Omental fat pad (tissue), 4 donors: Measurements from ENCODE around the gene CUX1. TPM values are rescaled to one million over a fixed set of nuclear protein-coding genes. Genes with fewer than 3 reads are reported as not detected.

ENCODE experiments used
- ATAC-seq: fragments of 150-250 bp; one replicate; pipeline ENCODE4 v1.9.1; 2016; ENCODE audit warnings: mild to moderate bottlenecking, moderate library complexity; ENCODE audit not compliant: low FRiP score
- DNase-seq: peaks from one replicate; pipeline ENCODE4 v3.0.0-alpha.2; 2019; ENCODE audit warnings: low spot score
- total RNA-seq, 4 donors: library from RNA; depleted of rRNA; stranded (reverse); fragments of >200 nt; gene quantifications; one replicate each; pipeline ENCODE4 v1.1.0, GENCODE V29; 2016
- TF ChIP-seq, protein P1 (sequence below), 3 donors: fragments of 450-650 bp; IDR thresholded peaks; one replicate each; pipeline ENCODE4 v1.5.1; 2016 to 2017; ENCODE audit warnings: antibody characterized with exemption in 3 of 3, mild to moderate bottlenecking in 3 of 3, moderate library complexity in 2 of 3

CUX1 gene
- total RNA-seq, 4 donors from 2014 or later = 67.6 to 141 (median 75.7) TPM

DNA sequence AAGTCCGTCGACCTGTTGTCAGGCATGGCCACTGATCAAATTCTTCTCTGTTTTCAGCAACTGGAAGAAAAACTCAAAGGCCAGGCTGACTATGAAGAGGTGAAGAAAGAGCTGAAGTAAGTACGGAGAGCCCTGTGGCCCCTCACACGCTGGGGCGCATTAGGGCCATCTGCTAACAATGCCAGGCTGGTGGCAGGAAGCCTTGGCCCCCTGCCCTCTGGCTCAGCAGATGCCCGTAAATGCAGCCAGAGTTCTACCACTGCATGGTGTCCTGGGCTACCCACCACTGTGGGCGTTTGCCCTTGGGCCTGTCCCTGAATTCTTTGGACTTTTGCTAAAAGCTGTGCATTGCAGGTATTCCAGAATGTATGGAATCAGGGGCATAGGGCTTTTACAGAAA, 372.3 kb downstream of the CUX1 start:
- no peak for ATAC-seq
- no peak for DNase-seq
- TF ChIP-seq, protein P1, sequence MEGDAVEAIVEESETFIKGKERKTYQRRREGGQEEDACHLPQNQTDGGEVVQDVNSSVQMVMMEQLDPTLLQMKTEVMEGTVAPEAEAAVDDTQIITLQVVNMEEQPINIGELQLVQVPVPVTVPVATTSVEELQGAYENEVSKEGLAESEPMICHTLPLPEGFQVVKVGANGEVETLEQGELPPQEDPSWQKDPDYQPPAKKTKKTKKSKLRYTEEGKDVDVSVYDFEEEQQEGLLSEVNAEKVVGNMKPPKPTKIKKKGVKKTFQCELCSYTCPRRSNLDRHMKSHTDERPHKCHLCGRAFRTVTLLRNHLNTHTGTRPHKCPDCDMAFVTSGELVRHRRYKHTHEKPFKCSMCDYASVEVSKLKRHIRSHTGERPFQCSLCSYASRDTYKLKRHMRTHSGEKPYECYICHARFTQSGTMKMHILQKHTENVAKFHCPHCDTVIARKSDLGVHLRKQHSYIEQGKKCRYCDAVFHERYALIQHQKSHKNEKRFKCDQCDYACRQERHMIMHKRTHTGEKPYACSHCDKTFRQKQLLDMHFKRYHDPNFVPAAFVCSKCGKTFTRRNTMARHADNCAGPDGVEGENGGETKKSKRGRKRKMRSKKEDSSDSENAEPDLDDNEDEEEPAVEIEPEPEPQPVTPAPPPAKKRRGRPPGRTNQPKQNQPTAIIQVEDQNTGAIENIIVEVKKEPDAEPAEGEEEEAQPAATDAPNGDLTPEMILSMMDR (IDR thresholded peaks at IDR 0.05) = no peak

- TF ChIP-seq, protein P1 (IDR thresholded peaks at IDR 0.05) = no peak
- ATAC-seq (no peak), DNase-seq (no peak)
Measured at GRCh38 chr7:102190776-102191350, 373.4 kb downstream of the CUX1 start.

DNA sequence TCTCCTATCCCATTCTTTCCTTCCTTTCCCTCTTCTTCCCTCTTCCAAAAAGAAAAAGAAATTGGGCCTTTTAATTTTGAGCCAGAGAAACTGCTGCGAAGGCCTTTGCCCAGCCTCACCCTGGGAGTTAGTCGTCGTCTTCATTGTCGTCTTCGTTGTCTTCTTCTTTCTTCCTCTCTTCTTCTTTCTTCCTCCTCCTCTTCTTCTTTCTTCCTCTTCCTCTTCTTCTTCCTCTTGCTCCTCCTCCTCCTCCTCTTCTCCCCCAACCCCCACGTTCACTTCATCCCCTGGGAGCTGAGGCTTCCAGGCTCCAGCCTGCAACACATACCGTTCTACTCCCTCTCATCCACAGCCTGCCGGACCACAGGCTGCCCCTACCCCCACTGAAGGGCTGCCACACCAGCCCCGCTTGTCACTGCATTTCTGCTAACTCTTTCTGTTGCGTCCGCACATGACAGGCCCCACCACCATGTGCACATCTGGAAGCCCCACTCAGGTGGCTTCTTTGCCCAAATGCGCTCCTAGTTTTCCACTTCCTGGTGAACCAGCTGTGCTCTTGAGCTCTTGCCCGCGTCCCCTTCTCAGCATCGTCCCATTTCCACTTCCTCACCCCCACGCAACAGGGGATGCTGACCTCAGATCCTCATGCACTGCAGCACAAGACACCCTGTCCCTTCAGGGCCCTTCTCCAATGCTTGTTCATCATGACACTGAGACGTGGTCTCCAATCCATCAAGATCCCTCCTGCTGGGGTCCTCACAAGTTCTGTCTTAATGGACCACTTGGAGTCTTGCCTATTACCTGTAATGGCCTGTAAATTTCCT, 374.3 kb downstream of the CUX1 start:
- DNase-seq = no peak
- TF ChIP-seq, protein P1 (IDR thresholded peaks at IDR 0.05) = no peak
- ATAC-seq = no peak

GRCh38 chr7:102192790-102193189, 375.4 kb downstream of the CUX1 start:
- ATAC-seq (no peak), DNase-seq (no peak)
- TF ChIP-seq, protein P1 (IDR thresholded peaks at IDR 0.05) = no peak

GRCh38 chr7:102193806-102194205, 376.4 kb downstream of the CUX1 start:
- DNase-seq (no peak), ATAC-seq (peak; percentile 41)

DNA sequence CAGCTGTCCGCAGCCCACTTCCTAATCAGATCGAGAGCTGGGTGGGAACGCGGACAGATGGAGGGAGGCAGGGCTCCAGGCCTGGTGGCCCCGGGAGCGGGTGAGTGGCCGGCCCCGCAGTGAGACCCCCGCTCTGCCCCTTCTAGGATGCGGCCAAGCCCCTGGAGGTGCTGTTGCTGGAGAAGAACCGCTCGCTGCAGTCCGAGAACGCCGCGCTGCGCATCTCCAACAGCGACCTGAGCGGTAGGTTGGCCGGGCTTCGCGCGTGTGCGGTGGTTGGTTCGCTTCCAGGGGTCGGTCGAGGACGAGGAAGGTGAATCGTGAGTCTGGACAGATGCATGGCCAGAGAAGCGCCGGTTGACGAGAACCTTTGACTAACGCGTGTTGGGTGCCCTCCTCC, 377.9 kb downstream of the CUX1 start:
- ATAC-seq = no peak
- TF ChIP-seq, protein P1 (IDR thresholded peaks at IDR 0.05) = no peak

More at GRCh38 chr7:102193806-102194205, 376.4 kb downstream of the CUX1 start:
- TF ChIP-seq, protein P1 (IDR thresholded peaks at IDR 0.05) = no peak

GRCh38 chr7:102196028-102196427, 378.6 kb downstream of the CUX1 start:
- TF ChIP-seq, protein P1 (IDR thresholded peaks at IDR 0.05) = no peak
- ATAC-seq (no peak), DNase-seq (no peak)

More for the DNA sequence above, 377.9 kb downstream of the CUX1 start:
- no peak for DNase-seq
